ENCODE measurements around the gene ZFPM1. TPM values are rescaled to one million over a fixed set of nuclear protein-coding genes. Genes with fewer than 3 reads are reported as not detected.

Gene ZFPM1
- polyA plus RNA-seq, 4 donors = 2.3 to 5.3 (median 3.2) TPM

DNA sequence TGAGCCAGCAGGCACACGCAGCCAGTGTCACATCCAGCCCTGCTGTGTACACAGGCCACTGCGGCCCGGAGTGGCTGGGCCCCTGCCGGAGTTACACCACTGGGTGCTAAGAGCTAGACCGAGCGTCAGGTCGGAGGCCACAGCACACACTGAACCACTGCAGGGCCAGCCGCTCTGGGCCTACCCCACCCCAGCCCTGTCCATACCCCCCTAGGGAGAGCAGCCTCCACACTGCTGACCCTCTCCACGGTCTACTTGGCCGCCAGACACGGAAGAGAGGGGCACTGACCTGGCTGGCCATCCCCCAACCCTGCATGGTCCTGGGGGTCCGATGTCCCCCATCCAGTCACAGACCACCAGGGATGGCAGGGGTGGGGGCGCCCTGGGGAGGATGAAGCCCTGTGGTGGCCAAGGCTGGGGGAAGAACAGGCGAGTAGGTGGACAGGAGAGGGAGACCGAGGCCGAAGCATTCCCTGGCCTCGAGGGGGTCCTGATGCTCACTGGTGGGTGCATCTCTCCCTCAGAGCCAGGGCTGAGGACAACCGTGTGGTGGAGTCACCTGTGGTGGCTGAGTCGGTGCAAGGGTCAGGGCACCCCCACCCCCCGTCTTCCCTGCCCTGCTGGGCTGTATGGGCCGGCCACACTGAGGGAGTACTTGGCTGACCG, 82.2 kb downstream of the ZFPM1 start:
- no peak for DNase-seq (ENCODE audit: low read depth in 4 of 4, low spot score in 3 of 4)

DNA sequence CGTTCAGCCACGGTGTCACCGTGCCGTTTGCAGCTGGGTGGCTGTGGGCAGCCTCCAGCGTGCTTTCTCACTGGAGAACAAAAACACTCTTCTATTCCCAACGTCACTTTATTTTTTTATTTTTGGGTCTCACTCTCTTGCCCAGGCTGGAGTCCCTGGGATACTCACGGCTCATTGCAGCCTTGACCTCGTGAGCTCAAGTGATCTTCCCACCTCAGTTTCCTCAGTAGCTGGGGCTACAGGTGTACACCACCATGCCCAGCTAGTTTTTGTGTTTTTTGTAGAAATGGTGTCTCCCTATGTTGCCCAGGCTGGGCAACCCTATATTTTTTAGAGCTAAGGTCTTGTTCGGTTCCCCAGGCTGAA, 82.8 kb downstream of the ZFPM1 start:
- DNase-seq (ENCODE audit: low read depth in 4 of 4, low spot score in 3 of 4) = no peak

DNA sequence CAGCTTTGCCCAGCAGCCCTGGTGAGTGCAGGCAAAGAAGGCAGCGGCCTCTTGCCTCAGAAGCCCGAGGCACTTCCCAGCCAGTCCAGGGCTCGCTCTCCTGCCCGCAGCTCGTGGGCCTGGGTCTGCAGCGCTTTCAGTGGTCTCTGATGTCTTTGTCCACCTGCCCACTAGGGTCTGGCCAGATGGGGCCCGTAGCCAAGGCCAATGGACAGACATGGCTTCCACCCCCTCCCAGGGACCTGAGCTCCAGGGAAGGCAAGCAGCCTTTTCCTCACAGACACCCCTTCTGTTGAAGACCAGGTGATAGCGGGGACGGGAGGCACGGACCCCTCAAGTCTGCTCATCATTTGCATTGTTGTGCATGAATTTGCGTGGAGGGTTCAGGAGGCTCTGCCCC, 83.4 kb downstream of the ZFPM1 start:
- DNase-seq (ENCODE audit: low read depth in 4 of 4, low spot score in 3 of 4) = no peak

DNA sequence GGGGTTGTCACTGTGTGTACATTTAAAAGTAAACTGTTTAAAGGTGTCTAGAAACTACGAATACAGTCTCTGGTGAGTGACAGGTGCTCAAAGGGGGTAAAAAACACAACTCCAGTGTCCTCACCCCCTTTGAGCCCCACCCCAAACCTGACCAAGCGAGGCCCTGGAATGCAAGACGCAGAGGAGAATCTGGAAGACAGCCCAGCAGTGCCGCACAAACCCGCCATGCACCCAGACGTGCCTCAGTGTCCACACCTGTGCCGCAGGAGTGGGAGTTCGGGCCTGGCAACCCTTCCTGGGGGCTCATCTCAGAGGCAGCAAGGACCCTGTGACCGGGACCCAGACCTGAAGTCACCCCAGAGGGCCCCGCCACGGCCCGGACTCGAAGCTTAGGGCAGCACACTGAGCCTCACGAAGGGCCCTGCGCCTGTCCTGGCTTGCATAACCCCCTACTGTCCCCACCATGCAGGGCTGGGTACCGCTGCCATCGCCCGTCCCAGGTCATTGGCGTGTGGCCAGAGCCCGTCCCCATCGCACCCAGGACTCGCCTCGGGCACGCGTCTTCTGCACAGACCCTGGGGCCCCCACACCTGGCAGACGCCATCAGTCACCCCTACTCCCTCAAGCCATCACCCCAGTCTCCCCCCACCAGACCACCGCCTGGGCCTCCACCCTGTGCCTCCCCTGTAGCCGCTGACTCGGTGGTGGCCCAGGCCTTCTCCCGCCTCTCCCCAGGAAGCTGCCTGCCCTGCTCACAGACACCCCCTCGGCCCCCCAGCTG, 84.1 kb downstream of the ZFPM1 start:
- DNase-seq (ENCODE audit: low read depth in 4 of 4, low spot score in 3 of 4) = no peak

DNA sequence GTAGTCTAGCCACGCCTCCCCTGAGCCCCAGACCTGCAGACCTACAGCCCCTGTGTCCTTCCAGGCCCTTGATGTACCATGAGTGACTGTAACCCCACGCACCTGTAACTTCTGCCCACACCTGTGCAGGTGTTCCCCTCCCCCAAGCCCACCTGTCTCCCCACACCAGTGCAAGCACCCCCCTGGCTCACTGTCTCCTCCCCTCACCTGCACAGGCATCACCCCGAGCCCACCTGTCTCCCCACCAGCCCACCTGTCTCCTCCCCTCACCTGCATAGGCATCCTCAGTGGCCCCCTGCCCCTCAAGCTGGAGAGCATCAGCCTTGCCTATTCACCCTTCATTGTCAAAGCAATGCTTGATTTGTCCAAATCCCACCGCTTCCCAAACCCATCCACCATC, 84.8 kb downstream of the ZFPM1 start:
- no peak for DNase-seq (ENCODE audit: low read depth in 4 of 4, low spot score in 3 of 4)

DNA sequence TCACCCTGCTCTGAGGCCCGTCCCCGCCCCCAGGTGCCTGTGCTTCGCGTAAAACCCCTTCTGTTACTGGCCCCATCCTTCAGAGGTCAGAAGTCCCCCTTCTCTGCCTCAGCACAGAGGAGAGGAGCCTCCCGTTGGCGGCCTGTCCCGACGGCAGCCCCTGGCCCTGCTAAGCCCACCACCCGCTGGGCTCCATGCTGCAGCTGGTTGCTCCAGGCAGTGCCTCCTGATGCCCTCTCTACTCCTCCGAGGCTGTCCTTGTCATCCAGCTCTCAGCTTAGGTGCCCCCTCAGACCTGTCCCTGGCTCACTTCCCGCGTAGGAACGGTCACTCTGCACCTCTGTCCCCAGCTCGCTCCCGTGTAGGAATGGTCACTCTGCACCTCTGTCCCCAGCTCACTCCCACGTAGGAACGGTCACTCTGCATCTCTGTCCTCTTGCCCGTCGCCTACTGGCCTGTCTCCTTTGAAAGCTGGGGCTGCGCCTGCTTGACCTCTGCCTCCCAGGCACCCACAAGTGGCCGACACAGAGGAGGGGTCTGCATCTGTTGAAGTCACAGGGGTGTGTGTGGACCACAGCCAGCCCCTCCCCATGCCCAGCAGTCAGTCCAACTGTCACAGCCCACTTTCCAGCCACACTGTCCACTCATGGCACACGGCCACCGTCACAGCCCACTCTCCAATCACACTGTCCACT, 85.4 kb downstream of the ZFPM1 start:
- DNase-seq (ENCODE audit: low read depth in 4 of 4, low spot score in 3 of 4) = no peak

DNA sequence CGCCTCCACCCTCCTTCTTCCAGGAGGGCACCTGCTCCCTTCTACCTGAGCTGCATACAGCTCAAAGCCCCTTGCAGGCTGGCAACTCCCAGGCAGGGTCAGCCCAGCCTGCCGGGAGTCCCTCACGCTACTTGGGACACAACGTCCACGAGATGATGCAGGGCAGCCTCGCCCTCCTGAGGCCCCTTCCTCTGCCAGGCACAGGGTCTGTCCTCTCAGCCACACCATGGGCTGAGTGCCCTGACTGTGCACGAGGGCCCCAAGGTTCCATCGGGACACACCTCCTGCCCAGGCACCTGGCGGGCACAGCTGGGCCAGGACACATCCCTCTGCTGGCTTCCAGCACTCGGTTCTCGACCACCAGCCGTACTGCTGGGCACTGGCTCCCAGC, 86.2 kb downstream of the ZFPM1 start:
- DNase-seq (ENCODE audit: low read depth in 4 of 4, low spot score in 3 of 4) = no peak

DNA sequence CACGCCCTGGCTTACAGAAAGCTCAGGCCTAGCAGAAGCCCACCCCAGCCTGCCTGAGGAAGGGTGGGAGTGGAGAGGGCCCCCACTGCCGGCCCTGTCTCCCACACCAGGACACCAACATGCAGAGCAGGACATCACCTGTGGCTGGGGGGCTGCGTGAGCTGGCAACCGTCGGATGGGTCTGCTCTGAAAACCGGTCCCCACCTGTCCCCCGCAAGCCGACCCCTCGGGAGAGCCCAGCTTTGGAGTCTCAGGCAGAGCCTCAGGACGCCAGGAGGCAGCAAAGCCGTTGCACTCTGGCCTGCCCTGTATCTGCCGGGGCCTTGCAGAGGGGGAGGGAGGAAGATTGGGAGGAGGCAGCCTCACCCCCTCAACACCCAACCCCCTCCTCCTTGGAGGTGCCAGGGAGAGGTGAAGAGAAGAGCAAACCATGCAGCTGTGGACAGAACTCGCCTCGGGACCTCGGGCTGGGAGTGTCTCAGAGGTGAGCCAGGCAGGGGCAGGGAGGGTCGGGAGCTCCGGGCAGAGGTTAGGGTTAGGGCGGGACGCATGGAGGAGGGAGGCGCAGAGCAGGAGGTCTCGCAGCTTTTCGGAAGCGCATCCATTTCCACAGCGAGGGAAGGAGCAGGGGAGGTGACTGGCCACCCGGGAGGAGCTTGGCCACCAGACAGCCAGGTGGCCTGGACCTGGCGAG, 86.7 kb downstream of the ZFPM1 start:
- DNase-seq (ENCODE audit: low read depth in 4 of 4, low spot score in 3 of 4) = no peak

DNA sequence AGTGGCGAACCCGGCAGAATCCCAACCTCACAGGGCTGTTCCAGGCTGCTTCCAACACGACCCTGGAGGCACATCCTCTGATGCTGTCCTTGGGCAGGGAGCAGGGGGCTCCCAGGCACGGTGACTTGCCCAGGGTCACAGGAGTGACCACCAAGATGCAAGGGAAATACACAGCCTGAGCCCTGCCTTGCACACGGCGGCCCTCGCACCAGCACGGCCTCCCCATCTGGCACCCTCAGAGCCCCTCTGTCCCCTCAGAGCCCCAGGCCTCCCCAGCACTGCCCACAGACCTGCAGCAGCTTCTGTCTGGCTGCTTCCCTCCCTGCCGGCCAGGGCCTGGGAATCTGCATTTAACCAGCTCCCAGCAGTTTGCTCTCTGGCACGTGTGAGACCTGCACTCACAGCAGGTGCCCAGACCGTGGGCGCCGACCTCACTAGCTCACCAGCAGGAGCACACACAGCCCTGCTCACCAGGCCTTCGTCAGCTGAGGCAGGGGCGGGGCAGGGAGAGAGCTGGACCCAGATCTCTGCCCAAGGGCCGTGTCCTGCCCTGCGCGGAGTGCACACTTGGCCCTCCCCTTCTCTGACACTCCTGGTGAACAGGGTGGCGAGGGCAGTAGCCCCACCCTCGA, 87.4 kb downstream of the ZFPM1 start:
- no peak for DNase-seq (ENCODE audit: low read depth in 4 of 4, low spot score in 3 of 4)

DNA sequence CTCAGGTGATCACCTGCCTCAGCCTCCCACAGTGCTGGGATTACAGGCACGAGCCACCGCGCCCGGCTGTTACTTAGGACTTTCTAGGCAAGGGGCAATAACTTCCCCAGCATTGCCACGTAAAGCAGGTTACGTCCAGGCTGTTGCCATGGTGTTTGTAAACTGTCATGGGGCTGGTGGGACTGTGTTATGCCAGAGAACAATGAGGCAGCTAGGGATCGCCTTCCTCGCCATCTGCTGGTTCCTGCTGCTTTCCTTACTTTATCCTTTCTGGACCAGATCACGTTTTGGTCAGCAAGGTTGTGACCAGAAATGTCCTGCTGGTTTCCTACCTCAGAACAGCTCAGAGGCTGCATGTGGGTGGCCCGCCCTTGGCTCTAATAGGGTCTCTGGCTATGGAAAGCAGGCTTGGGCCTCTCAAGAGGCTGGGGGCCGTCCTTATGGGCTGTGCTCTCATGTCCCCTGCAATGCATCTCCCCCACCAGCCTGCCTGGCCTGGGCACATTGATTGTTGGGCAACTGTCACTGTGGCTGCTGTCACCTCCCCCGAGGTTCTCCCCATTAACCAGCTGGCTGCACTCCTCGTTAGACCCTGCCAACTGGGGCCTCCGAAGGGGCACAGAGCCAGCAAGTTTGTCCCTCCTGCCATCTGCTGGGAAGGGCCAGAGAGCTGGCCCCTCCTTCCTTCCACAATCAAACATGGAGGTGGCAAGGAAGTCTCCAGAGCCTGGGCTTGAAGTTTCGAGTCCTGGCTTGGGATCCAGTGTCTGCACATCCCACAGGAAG, 88.9 kb downstream of the ZFPM1 start:
- no peak for DNase-seq (ENCODE audit: low read depth in 4 of 4, low spot score in 3 of 4)

DNA sequence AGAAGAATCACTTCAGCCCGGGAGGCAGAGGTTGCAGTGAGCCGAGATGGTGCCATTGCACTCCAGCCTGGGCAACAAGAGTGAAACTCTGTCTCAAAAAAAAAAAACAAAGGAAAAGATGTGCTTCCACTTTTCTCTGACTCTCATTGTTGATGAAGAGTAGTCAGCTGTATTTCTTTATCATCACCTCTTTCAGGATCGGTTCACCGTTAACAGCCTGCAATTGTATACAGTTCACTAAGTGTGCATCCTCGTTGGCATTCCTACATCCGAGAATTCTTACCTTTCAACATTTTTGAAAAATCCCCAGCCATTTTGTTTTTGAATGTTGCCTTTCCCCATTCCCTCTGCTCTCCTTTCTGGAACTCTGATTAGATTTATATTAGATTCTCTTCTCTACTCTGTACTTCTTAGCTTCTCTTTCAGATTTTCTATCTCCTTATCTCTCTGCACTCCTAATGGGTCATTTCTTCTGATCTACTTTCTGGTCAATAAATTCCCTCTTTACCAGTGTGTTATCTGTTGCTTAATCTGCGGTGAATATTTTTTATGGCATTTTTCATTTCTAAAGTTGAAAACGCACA, 90.2 kb downstream of the ZFPM1 start:
- no peak for DNase-seq (ENCODE audit: low read depth in 4 of 4, low spot score in 3 of 4)

DNA sequence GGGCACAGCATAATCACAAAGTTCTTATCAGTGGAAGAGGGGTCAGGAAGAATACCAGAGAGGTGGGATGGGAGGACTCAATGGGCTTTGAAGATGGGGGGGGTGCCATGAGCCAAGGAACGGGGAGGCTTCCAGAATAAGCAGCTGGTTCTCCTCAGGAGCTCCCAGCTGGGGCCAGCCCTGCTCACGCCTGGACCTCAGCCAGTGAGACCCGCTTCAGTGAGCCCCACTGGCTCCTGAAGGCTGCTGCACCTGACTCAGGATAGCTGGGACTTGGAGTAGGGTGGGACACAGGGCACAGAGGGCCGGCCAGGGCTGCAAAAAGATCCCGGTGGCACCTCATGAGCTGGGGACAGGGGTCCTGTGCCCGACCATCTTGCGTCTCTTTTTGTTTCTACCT, 92.7 kb downstream of the ZFPM1 start:
- DNase-seq (ENCODE audit: low read depth in 4 of 4, low spot score in 3 of 4) = no peak

DNA sequence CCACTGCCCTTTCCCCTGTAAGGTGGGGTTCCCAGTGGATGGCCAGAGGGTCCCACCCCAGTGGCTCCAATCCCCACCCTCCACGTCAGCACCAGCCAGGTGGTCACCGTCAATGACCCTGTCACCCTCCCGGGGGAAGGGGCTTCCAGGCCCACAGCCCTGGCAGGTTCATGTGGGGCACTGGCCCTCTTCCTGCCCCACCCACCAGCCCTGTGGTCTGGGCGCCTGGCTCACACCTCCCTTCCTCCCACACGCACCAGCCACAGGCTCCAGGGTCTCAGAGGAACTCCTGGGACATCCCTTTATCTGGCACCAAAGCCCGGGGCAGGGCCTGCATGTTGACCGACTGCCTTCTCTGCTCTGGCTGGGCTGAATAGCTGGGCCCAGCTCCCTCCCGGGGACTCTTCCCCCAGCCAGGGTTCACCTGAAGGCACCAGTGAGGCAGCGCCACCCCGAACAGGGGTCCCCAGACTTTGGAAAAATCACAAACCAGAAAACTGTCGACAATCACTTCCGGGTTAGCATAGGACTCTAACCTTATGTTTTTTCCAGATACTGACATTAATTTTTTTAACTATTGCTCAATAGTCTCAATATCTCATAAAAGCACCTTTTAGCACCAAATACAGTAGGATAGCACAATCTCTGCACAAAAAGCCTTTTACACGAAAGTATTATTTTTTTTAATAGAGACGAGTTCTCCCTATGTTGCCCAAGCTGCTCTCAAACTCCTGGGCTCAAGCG, 95.2 kb downstream of the ZFPM1 start:
- DNase-seq (ENCODE audit: low read depth in 4 of 4, low spot score in 3 of 4) = no peak

DNA sequence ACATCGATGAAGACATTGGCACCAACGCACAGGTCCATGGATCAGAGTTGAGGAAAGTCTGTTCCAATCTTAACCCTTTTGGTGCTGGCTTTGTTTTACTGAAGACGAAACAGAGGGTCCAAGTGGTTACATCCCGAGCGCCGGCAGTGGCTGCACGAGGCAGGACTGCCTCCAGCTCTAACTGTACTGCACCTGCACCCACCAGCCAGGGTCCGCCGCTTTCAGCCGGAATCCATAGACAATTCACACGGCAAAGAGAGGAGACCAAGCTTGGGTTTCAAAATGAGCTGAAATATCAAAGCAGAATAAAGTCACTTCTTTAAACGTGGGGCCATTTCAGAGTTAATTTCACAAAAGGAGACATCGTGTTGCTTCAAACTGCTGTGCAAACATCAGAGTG, 95.9 kb downstream of the ZFPM1 start:
- no peak for DNase-seq (ENCODE audit: low read depth in 4 of 4, low spot score in 3 of 4)

DNA sequence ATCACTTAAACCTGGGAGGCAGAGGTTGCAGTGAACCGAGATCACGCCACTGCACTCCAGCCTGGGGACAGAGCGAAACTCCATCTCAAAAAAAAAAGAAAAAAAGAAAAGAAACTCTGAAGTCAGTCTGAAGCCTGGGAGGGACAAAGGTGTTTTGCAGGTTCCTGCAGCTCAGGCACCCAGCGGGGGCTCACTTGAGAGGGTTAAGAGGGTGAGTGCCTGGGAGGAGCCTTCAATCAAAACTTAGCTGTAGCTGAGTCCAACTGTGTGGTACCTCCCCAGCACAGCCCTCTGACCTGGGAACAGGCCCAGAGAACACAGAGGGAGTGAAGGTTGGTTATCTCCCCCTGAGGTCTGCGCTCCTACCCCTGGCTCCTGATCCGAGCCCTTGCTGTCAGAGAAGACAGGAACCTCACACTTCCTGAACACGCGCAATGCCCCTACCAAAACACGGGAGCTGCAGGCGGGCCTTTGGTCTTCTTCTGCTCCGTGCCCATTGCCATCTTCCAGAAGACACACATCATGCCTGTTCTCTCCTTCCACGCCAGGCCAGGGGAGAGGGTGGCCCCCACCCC, 96.7 kb downstream of the ZFPM1 start:
- DNase-seq (ENCODE audit: low read depth in 4 of 4, low spot score in 3 of 4) = no peak

DNA sequence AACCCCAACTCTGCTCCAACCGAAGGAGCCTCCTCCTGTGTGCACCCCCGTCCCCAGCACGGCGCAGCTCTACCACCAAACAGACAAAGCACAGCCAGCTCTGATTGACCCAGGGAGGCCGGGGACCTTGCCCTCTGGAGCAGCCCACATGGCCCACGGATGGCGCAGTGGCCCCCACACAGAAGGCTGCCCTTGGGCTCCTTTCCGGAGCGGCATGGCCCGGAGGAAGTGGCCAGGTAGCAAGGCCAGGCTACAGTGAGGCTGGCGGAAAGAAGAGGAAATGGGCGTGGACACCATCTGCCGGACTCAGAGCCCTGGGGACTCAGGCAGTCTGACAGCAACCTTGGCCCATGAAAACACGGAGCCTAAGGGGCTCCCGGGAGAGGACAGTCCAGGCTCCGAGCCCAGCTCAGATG, 97.2 kb downstream of the ZFPM1 start:
- DNase-seq (ENCODE audit: low read depth in 4 of 4, low spot score in 3 of 4) = no peak

DNA sequence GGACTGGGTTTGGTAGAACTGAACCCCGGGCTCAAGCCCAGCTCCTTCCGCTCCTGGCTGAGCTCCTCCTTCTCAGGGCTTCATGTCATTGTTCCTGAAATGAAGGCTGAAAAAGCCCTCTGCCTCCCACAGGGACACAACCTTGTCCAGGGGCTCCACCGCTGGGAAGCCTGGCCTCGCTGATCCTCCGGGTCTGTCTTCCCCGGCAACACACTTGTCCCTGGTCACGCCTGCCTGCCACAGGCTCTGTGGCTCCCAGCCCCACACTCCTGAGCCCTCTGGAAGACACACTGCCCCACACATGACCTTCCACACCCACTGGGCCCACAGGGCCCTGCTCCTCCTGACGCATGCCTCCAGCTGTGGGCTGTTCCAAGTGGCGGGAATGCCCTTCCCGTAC, 99.1 kb downstream of the ZFPM1 start:
- no peak for DNase-seq (ENCODE audit: low read depth in 4 of 4, low spot score in 3 of 4)

DNA sequence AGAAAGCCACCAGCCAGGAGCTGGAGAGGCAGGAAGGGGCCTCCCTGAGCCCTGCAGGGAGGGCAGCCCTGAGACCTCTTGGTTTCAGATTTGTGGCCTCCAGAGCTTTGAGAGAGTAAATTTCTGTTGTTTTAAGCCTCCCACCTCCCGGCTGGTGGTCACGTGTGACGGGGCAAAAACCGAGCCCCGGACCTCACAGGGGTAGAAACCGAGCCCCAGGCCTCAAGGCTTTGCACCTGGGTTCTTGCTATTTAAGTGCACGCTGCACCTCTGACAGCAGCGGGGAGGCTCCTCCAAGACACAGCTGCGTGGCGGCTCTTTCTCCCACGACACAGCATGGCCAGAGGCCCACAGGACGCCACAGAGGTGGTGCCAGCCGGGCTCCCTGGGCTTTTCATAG, 99.7 kb downstream of the ZFPM1 start:
- DNase-seq (ENCODE audit: low read depth in 4 of 4, low spot score in 3 of 4) = no peak

DNA sequence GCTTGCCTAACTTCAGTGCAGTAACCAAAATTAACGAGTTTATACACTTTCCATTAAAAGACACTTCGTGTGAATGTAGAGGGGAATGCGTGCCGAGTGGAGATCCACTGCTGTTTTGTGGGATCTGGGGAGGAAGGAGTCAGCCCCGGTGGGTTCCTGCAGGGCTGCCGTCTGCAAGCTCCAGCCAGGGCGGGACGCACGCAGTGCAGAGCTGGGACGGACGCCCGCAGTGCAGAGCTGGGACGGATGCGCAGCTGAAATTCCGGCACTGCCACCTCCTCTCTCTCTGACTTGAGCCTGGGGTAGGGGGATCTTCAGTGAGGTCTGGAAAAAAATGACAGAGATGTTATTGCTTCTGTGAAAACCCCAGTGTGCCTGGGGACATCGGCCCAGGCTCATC, 100.7 kb downstream of the ZFPM1 start:
- no peak for DNase-seq (ENCODE audit: low read depth in 4 of 4, low spot score in 3 of 4)
